A549 (cell line): Measurements from ENCODE around the gene SGTA. TPM values are rescaled to one million over a fixed set of nuclear protein-coding genes. Genes with fewer than 3 reads are reported as not detected.

ENCODE experiments used
- ATAC-seq, 2 experiments: fragments of 200-7000 bp in 1 of 2; fragments of >200 bp in 1 of 2; cut with Nextera tagmentation in 1 of 2; cut with Tn5 transposase in 1 of 2; 3 replicates each; pipeline versions ENCODE4 v1.8.0 to v1.9.1; 2018 to 2020; ENCODE audit warnings: mild to moderate bottlenecking in 1 of 2, moderate library complexity in 1 of 2
- CTCF ChIA-PET: fragments of 300-600 bp; sonication (Branson Sonifier 250); formaldehyde crosslinking; extraction: SDS; loops from one replicate; lab custom pipeline; 2021; ENCODE audit warnings: antibody characterized with exemption, inconsistent platforms; lab: Yijun Ruan, JAX
- POLR2A ChIA-PET: fragments of 350-600 bp; formaldehyde crosslinking; extraction: SDS; loops from one replicate; lab custom pipeline; 2021; ENCODE audit warnings: antibody characterized with exemption, inconsistent platforms; lab: Yijun Ruan, JAX
- DNase-seq, 2 experiments: peaks; one replicate each; pipeline versions ENCODE4 v3.0.0 to v3.0.0-alpha.2; 2011 to 2016; ENCODE audit warnings: low read depth in 1 of 2, low spot score in 1 of 2
- FAIRE-seq: peaks from 2 replicates; lab custom pipeline; 2011; peaks lifted over from hg19 to GRCh38; lab: Jason Lieb, UNC
- H3K27ac ChIP-seq, 2 experiments: fragments of >200 bp; sonication (Bioruptor Twin); formaldehyde crosslinking; 3 replicates each; pipeline ENCODE4 v1.5.1; 2016 to 2017
- H3K4me1 ChIP-seq: fragments of >200 bp; sonication (Bioruptor Twin); formaldehyde crosslinking; 3 replicates; pipeline ENCODE4 v1.6.1; 2016
- H3K4me2 ChIP-seq: fragments of >200 bp; sonication (Bioruptor Twin); formaldehyde crosslinking; 3 replicates; pipeline ENCODE4 v1.6.1; 2016
- H3K4me3 ChIP-seq: fragments of >200 bp; sonication (Bioruptor Twin); formaldehyde crosslinking; 3 replicates; pipeline ENCODE4 v1.5.1; 2016
- H3K9me3 ChIP-seq: fragments of >200 bp; sonication (Bioruptor Twin); formaldehyde crosslinking; 3 replicates; pipeline ENCODE4 v1.6.1; 2016
- BHLHE40 ChIP-seq: IDR thresholded peaks from 2 replicates; pipeline ENCODE4 v1.6.1; 2012; ENCODE audit warnings: low read depth, low read length, inconsistent platforms
- CBX8 ChIP-seq: fragments of 200-600 bp; sonication (generic); IDR thresholded peaks from 2 replicates; pipeline ENCODE4 v1.6.1; 2016
- CEBPB ChIP-seq, 2 experiments: fragments of >200 bp in 1 of 2; sonication (Bioruptor Twin) in 1 of 2; formaldehyde crosslinking in 1 of 2; IDR thresholded peaks; 2 replicates each; pipeline ENCODE4 v1.6.1; 2012 to 2016
- E2F6 ChIP-seq: IDR thresholded peaks from 2 replicates; pipeline ENCODE4 v1.6.1; 2012; ENCODE audit warnings: low read depth, borderline replicate concordance
- EHMT2 ChIP-seq: fragments of 200-600 bp; sonication (generic); IDR thresholded peaks from 2 replicates; pipeline ENCODE4 v1.6.1; 2016; ENCODE audit warnings: antibody characterized with exemption, low read depth, mild to moderate bottlenecking, moderate library complexity
- ELK1 ChIP-seq: fragments of 150-350 bp; IDR thresholded peaks from 2 replicates; pipeline ENCODE4 v1.6.1; 2014; ENCODE audit warnings: low read depth, mild to moderate bottlenecking, low read length
- FOSL2 ChIP-seq, 2 experiments: fragments of 450-650 bp in 1 of 2; fragments of >200 bp in 1 of 2; sonication (Bioruptor Twin) in 1 of 2; formaldehyde crosslinking; IDR thresholded peaks; 2 replicates each; pipeline versions ENCODE4 v1.5.0 to v1.6.1; 2016 to 2020; ENCODE audit warnings: mild to moderate bottlenecking in 1 of 2, moderate library complexity in 1 of 2
- GATA3 ChIP-seq: IDR thresholded peaks from 2 replicates; pipeline ENCODE4 v1.6.1; 2012; ENCODE audit warnings: borderline replicate concordance
- HOXB5 ChIP-seq: fragments of 250-450 bp; sonication (Bioruptor Pico); IDR thresholded peaks from 2 replicates; pipeline ENCODE4 v1.5.0; 2020; ENCODE audit warnings: mild to moderate bottlenecking, moderate library complexity
- JUN ChIP-seq, 2 experiments: fragments of >200 bp; sonication (Bioruptor Twin); formaldehyde crosslinking; IDR thresholded peaks; 2 replicates in 1 of 2; 3 replicates in 1 of 2; pipeline ENCODE4 v1.6.1; 2016 to 2017
- KDM1A ChIP-seq: fragments of 200-600 bp; sonication (generic); IDR thresholded peaks from 2 replicates; pipeline ENCODE4 v1.6.1; 2016; ENCODE audit warnings: low read depth, mild to moderate bottlenecking
- MAFK ChIP-seq: fragments of 450-650 bp; IDR thresholded peaks from 2 replicates; pipeline ENCODE4 v1.6.1; 2014; ENCODE audit not compliant: partially characterized antibody
- PBX3 ChIP-seq: IDR thresholded peaks from 2 replicates; pipeline ENCODE4 v1.6.1; 2012
- POLR2A ChIP-seq: IDR thresholded peaks from 2 replicates; pipeline ENCODE4 v1.6.1; 2012; ENCODE audit warnings: mild to moderate bottlenecking, low read length
- POLR2AphosphoS2 ChIP-seq: conservative IDR thresholded peaks from 2 replicates; pipeline ENCODE4 v1.6.1; 2012; ENCODE audit warnings: low read length, improper control_type of control experiment, inconsistent platforms
- RFX5 ChIP-seq: fragments of 450-650 bp; IDR thresholded peaks from 2 replicates; pipeline ENCODE4 v1.7.1; 2014; ENCODE audit warnings: antibody characterized with exemption, mild to moderate bottlenecking, moderate library complexity
- ZNF302 ChIP-seq: fragments of 250-450 bp; sonication (Bioruptor Pico); IDR thresholded peaks from 2 replicates; pipeline ENCODE4 v1.9.0; 2021; ENCODE audit warnings: inconsistent platforms, mild to moderate bottlenecking, moderate library complexity
- WGBS: methylation state at CpG from one replicate; pipeline ENCODE4 v1.1.6; 2017; ENCODE audit errors: missing lambda C conversion rate; 5-methylcytosine and 5-hydroxymethylcytosine counted together
- polyA plus RNA-seq, 4 experiments: library from polyadenylated mRNA; depleted of rRNA in 3 of 4; stranded (reverse); fragments of >200 nt; fragmentation: RNase III in 1 of 4; extraction: RNeasy Plus Mini Kit Qiagen cat#74134 plus additional on column Dnase treatment in 1 of 4; gene quantifications; 2 replicates in 3 of 4; 3 replicates in 1 of 4; pipeline ENCODE4 v1.2.3, GENCODE V29; 2011 to 2017
- TF ChIP-seq, protein P1 (sequence below): fragments of >200 bp; sonication (Bioruptor Twin); formaldehyde crosslinking; IDR thresholded peaks from 3 replicates; pipeline ENCODE4 v1.5.1; 2016
- TF ChIP-seq, protein P2 (sequence below): fragments of 250-450 bp; sonication (Bioruptor Pico); IDR thresholded peaks from 2 replicates; pipeline ENCODE4 v1.5.0; 2021; ENCODE audit warnings: mild to moderate bottlenecking, moderate library complexity, borderline replicate concordance
- TF ChIP-seq, protein P3 (sequence below): fragments of 450-650 bp; IDR thresholded peaks from 2 replicates; pipeline ENCODE4 v1.6.1; 2014; ENCODE audit warnings: antibody characterized with exemption
- TF ChIP-seq, protein P4 (sequence below): fragments of 250-450 bp; sonication (Bioruptor Pico); IDR thresholded peaks from 2 replicates; pipeline ENCODE4 v1.5.0; 2020; ENCODE audit warnings: low read depth, mild to moderate bottlenecking, moderate library complexity

The SGTA gene
- polyA plus RNA-seq, 2 of the 4 experiments (the other 2 are of a cell fraction) = 39.1 to 48.0 TPM

GRCh38 chr19:2732157-2732725, 50.8 kb downstream of the SGTA start:
- no peaks in the 10 kb centered on the region for H3K9me3 ChIP-seq
- TF ChIP-seq, protein P1, sequence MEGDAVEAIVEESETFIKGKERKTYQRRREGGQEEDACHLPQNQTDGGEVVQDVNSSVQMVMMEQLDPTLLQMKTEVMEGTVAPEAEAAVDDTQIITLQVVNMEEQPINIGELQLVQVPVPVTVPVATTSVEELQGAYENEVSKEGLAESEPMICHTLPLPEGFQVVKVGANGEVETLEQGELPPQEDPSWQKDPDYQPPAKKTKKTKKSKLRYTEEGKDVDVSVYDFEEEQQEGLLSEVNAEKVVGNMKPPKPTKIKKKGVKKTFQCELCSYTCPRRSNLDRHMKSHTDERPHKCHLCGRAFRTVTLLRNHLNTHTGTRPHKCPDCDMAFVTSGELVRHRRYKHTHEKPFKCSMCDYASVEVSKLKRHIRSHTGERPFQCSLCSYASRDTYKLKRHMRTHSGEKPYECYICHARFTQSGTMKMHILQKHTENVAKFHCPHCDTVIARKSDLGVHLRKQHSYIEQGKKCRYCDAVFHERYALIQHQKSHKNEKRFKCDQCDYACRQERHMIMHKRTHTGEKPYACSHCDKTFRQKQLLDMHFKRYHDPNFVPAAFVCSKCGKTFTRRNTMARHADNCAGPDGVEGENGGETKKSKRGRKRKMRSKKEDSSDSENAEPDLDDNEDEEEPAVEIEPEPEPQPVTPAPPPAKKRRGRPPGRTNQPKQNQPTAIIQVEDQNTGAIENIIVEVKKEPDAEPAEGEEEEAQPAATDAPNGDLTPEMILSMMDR = no peak
- TF ChIP-seq ELK1 (no peak), CBX8 (no peak), KDM1A (no peak), ZNF302 (CRISPR knock-in tag) (no peak), POLR2AphosphoS2 (no peak), JUN (IDR thresholded peaks at IDR 0.05) (no peak), HOXB5 (no peak), GATA3 (no peak), BHLHE40 (no peak), FOSL2 (IDR thresholded peaks at IDR 0.05) (no peak), FOSL2 (CRISPR knock-in tag; IDR thresholded peaks at IDR 0.05) (no peak), PBX3 (no peak), POLR2A (no peak)
- TF ChIP-seq, protein P2, sequence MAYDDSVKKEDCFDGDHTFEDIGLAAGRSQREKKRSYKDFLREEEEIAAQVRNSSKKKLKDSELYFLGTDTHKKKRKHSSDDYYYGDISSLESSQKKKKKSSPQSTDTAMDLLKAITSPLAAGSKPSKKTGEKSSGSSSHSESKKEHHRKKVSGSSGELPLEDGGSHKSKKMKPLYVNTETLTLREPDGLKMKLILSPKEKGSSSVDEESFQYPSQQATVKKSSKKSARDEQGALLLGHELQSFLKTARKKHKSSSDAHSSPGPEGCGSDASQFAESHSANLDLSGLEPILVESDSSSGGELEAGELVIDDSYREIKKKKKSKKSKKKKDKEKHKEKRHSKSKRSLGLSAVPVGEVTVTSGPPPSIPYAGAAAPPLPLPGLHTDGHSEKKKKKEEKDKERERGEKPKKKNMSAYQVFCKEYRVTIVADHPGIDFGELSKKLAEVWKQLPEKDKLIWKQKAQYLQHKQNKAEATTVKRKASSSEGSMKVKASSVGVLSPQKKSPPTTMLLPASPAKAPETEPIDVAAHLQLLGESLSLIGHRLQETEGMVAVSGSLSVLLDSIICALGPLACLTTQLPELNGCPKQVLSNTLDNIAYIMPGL (CRISPR knock-in tag) = no peak
- TF ChIP-seq, protein P3, sequence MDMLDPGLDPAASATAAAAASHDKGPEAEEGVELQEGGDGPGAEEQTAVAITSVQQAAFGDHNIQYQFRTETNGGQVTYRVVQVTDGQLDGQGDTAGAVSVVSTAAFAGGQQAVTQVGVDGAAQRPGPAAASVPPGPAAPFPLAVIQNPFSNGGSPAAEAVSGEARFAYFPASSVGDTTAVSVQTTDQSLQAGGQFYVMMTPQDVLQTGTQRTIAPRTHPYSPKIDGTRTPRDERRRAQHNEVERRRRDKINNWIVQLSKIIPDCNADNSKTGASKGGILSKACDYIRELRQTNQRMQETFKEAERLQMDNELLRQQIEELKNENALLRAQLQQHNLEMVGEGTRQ = no peak

GRCh38 chr19:2731181-2731995, 51.7 kb downstream of the SGTA start:
- H3K9me3 ChIP-seq = no peaks in the 10 kb centered on the region
- FAIRE-seq (no peak), ATAC-seq (no peak), DNase-seq (no peak)
- 78% methylated on average over 8 of the region's 41 CpGs for WGBS
- ChIA-PET POLR2A (no interaction called here), CTCF (interaction anchor here (0.6 kb wide), 1 partner anchor 38 kb away, joined by 3 read pairs; no protein-coding TSS in a partner anchor)
- no peaks in the 10 kb centered on the region for H3K4me1 ChIP-seq
- H3K27ac ChIP-seq = no peak overlapping the region
- H3K4me3 ChIP-seq = no peak overlapping the region
- H3K4me2 ChIP-seq = no peak overlapping the region
- TF ChIP-seq GATA3 = no peak
- no peak for TF ChIP-seq EHMT2
- no peak for TF ChIP-seq ZNF302 (CRISPR knock-in tag)
- TF ChIP-seq, protein P4, sequence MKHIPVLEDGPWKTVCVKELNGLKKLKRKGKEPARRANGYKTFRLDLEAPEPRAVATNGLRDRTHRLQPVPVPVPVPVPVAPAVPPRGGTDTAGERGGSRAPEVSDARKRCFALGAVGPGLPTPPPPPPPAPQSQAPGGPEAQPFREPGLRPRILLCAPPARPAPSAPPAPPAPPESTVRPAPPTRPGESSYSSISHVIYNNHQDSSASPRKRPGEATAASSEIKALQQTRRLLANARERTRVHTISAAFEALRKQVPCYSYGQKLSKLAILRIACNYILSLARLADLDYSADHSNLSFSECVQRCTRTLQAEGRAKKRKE (CRISPR knock-in tag) = no peak
- no peak for TF ChIP-seq CEBPB (IDR thresholded peaks at IDR 0.05)
- TF ChIP-seq POLR2A = no peak
- no peak for TF ChIP-seq RFX5
- TF ChIP-seq, protein P3 = no peak
- no peak for TF ChIP-seq E2F6
- TF ChIP-seq MAFK = no peak

More at GRCh38 chr19:2732157-2732725, 50.8 kb downstream of the SGTA start:
- no peak overlapping the region for H3K4me2 ChIP-seq
- POLR2A ChIA-PET = no interaction called here
- no peaks in the 10 kb centered on the region for H3K4me1 ChIP-seq
- WGBS = 91% methylated on average over 9 of the region's 33 CpGs
- CTCF ChIA-PET = no interaction called here
- DNase-seq = no peak
- ATAC-seq = no peak
- no peak overlapping the region for H3K4me3 ChIP-seq
- no peak overlapping the region for H3K27ac ChIP-seq
- no peak for FAIRE-seq
